ENCODE data around the gene ZGPAT.

ZGPAT gene

GRCh38 chr20:63691711-63692435, 16.0 kb upstream of the ZGPAT start:
- Histone ChIP-seq H3K27me3 (ENCODE audit: insufficient read depth, insufficient read length) (no peaks in the 10 kb centered on the region), H3K9me3 (ENCODE audit: insufficient read depth, low read length) (peaks cover 13% of the 10 kb centered on the region; the same call in 1 of the 2 replicates), H3K9ac (ENCODE audit: insufficient read length, low read depth) (no peak overlapping the region), H3K4me3 (ENCODE audit: insufficient read length, low read depth) (no peak overlapping the region), H3K36me3 (ENCODE audit: insufficient read depth, insufficient read length, low read length) (peaks cover 60% of the 10 kb centered on the region), H3K4me1 (ENCODE audit: insufficient read depth, insufficient read length) (peaks cover 17% of the 10 kb centered on the region)
- no peak for DNase-seq (ENCODE audit: low read depth, low spot score)
- TF ChIP-seq YY1 (IDR thresholded peaks at IDR 0.05; ENCODE audit: insufficient read depth, insufficient read length) (no peak), SUZ12 (IDR thresholded peaks at IDR 0.05; ENCODE audit: extremely low read depth, insufficient read depth, insufficient read length) (no peak), ZNF274 (IDR thresholded peaks at IDR 0.05; ENCODE audit: low read depth, low read length) (no peak)

DNA sequence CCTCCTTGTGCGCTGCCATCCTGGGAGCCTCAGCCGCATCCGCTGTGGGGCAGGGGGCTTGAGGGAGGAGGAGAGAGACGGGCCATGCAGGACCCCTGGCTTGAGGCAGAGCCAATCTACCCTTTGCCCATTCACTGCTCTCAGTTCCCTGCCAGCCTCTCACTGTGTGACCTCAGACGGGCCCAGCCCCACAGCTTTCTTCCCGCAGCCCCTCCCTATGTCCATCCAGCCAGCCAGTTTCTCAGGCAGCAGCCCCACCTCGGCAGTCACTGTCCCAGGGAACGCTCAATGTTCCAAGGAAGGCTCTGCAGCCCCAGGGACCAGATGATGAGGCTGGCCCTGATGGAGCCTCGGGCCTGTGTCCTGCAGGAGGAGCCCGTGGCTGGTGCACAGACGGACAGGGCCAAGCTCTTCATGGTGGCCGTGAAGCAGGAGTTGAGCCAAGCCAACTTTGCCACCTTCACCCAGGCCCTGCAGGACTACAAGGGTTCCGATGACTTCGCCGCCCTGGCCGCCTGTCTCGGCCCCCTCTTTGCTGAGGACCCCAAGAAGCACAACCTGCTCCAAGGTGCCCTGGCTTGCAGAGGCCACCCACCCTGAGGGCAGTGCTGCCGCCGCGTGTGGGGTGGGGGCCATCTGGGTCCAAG, 15.3 kb upstream of the ZGPAT start:
- no peak for TF ChIP-seq ZNF274 (IDR thresholded peaks at IDR 0.05; ENCODE audit: low read depth, low read length)
- TF ChIP-seq SUZ12 (IDR thresholded peaks at IDR 0.05; ENCODE audit: extremely low read depth, insufficient read depth, insufficient read length): no peak
- peaks cover 61% of the 10 kb centered on the region for H3K36me3 ChIP-seq (ENCODE audit: insufficient read depth, insufficient read length, low read length)
- H3K4me1 ChIP-seq (ENCODE audit: insufficient read depth, insufficient read length): peaks cover 14% of the 10 kb centered on the region
- no peaks in the 10 kb centered on the region for H3K27me3 ChIP-seq (ENCODE audit: insufficient read depth, insufficient read length)
- H3K9me3 ChIP-seq (ENCODE audit: insufficient read depth, low read length): peaks cover 13% of the 10 kb centered on the region; the same call in 1 of the 2 replicates
- DNase-seq (ENCODE audit: low read depth, low spot score): no peak
- no peak overlapping the region for H3K4me3 ChIP-seq (ENCODE audit: insufficient read length, low read depth)
- H3K9ac ChIP-seq (ENCODE audit: insufficient read length, low read depth): no peak overlapping the region

- no peak for DNase-seq (ENCODE audit: low read depth, low spot score)
- peaks cover 17% of the 10 kb centered on the region for H3K4me1 ChIP-seq (ENCODE audit: insufficient read depth, insufficient read length)
- peaks cover 67% of the 10 kb centered on the region for H3K36me3 ChIP-seq (ENCODE audit: insufficient read depth, insufficient read length, low read length)
Observed at GRCh38 chr20:63693083-63693732, 14.6 kb upstream of the ZGPAT start.

GRCh38 chr20:63693733-63694583, 13.9 kb upstream of the ZGPAT start:
- peaks cover 13% of the 10 kb centered on the region; the same call in 1 of the 2 replicates for H3K9me3 ChIP-seq (ENCODE audit: insufficient read depth, low read length)
- TF ChIP-seq SUZ12 (IDR thresholded peaks at IDR 0.05; ENCODE audit: extremely low read depth, insufficient read depth, insufficient read length) (no peak), ZNF274 (IDR thresholded peaks at IDR 0.05; ENCODE audit: low read depth, low read length) (no peak), YY1 (IDR thresholded peaks at IDR 0.05; ENCODE audit: insufficient read depth, insufficient read length) (no peak)
- H3K4me1 ChIP-seq (ENCODE audit: insufficient read depth, insufficient read length): peaks cover 21% of the 10 kb centered on the region
- no peaks in the 10 kb centered on the region for H3K27me3 ChIP-seq (ENCODE audit: insufficient read depth, insufficient read length)
- no peak overlapping the region for H3K4me3 ChIP-seq (ENCODE audit: insufficient read length, low read depth)
- H3K36me3 ChIP-seq (ENCODE audit: insufficient read depth, insufficient read length, low read length): peaks cover 74% of the 10 kb centered on the region
- DNase-seq (ENCODE audit: low read depth, low spot score): no peak
- H3K9ac ChIP-seq (ENCODE audit: insufficient read length, low read depth): no peak overlapping the region

More at GRCh38 chr20:63693083-63693732, 14.6 kb upstream of the ZGPAT start:
- Histone ChIP-seq H3K27me3 (ENCODE audit: insufficient read depth, insufficient read length) (no peaks in the 10 kb centered on the region), H3K4me3 (ENCODE audit: insufficient read length, low read depth) (no peak overlapping the region), H3K9me3 (ENCODE audit: insufficient read depth, low read length) (peaks cover 13% of the 10 kb centered on the region; the same call in 1 of the 2 replicates), H3K9ac (ENCODE audit: insufficient read length, low read depth) (no peak overlapping the region)
- TF ChIP-seq YY1 (IDR thresholded peaks at IDR 0.05; ENCODE audit: insufficient read depth, insufficient read length) (no peak), SUZ12 (IDR thresholded peaks at IDR 0.05; ENCODE audit: extremely low read depth, insufficient read depth, insufficient read length) (no peak), ZNF274 (IDR thresholded peaks at IDR 0.05; ENCODE audit: low read depth, low read length) (no peak)

GRCh38 chr20:63694584-63695423, 13.0 kb upstream of the ZGPAT start:
- H3K9me3 ChIP-seq (ENCODE audit: insufficient read depth, low read length): peaks cover 13% of the 10 kb centered on the region; the same call in 1 of the 2 replicates
- no peak for DNase-seq (ENCODE audit: low read depth, low spot score)
- no peaks in the 10 kb centered on the region for H3K27me3 ChIP-seq (ENCODE audit: insufficient read depth, insufficient read length)
- peaks cover 25% of the 10 kb centered on the region for H3K4me1 ChIP-seq (ENCODE audit: insufficient read depth, insufficient read length)
- peaks cover 78% of the 10 kb centered on the region for H3K36me3 ChIP-seq (ENCODE audit: insufficient read depth, insufficient read length, low read length)
- no peak for TF ChIP-seq YY1 (IDR thresholded peaks at IDR 0.05; ENCODE audit: insufficient read depth, insufficient read length)
- TF ChIP-seq SUZ12 (IDR thresholded peaks at IDR 0.05; ENCODE audit: extremely low read depth, insufficient read depth, insufficient read length): no peak
- no peak for TF ChIP-seq ZNF274 (IDR thresholded peaks at IDR 0.05; ENCODE audit: low read depth, low read length)
- no peak overlapping the region for H3K4me3 ChIP-seq (ENCODE audit: insufficient read length, low read depth)
- no peak overlapping the region for H3K9ac ChIP-seq (ENCODE audit: insufficient read length, low read depth)
